GM19025 (cell line): Measurements from ENCODE around the gene RAB4B.
"Not testable (repeated sequence)": the region's sequence is repeated elsewhere in the genome, so short reads cannot be mapped to it uniquely, and the experiment has no call there.

Experiments used
- ATAC-seq: cut with Tn5 transposase; IDR thresholded peaks from one replicate; pipeline ENCODE4 v1.9.1; 2021; ENCODE audit warnings: mild to moderate bottlenecking, low read depth, moderate library complexity; ENCODE audit not compliant: unreplicated experiment

Gene RAB4B, protein sequence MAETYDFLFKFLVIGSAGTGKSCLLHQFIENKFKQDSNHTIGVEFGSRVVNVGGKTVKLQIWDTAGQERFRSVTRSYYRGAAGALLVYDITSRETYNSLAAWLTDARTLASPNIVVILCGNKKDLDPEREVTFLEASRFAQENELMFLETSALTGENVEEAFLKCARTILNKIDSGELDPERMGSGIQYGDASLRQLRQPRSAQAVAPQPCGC

DNA sequence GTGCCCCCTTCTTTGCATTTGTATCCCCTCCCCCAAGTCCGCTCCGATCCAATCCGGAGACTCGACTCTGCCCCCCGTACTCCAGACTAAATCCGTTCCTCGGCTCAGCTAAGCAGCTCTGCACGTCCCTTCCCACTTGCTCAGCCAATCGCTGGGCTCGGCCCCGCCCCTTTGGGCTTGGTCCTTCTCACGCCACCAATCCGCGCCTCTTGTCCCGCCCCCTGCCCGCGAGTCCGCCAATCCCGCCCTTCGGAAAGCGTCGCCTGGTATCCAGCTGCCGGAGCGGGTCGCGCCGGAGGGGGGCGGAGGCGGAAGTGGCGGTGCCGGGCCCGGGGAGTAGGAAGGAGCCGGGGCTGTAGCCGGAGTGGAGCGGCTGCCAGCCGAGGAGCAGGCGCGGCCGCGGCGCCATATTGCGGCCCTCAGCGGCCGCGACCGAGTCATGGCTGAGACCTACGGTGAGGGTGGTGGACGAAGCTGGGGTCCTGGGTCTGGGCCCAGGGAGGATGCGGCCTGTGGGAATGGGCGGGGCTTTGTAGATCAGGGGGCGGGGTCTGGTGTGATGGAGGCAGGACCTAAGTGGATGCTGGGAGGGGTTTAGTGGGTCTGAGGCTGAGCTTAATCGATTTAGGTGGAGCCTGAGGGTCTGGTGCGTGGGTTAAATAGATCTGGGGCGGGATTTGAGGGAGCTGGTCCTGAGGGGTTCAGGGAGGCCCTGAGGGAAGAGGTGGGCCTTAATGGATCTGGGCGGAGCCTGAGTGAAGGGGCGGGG is at the start of gene RAB4B:
Gene RAB4B (plus strand): TSS at position 311 of the 769 bp plus-strand sequence. CDS start 129 bp downstream, at position 440.
- peak; percentile 51 for ATAC-seq

DNA sequence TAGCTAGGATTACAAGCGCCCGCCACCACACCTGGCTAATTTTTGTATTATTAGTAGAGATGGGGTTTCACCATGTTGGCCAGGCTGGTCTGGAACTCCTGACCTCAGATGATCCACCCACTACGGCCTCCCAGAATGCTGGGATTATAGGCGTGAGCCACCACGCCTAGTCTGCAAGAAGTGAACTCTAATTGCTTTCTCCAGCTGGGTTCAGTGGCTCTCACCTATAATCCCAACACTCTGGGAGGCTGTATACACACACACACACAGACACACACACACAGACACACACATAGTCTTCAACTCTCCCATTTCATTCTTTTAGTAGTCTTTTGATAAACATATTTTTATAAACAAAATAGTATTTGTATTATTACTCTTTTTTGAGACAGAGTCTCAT is 48.0 kb upstream of the RAB4B start:
- not testable (repeated sequence) for ATAC-seq

DNA sequence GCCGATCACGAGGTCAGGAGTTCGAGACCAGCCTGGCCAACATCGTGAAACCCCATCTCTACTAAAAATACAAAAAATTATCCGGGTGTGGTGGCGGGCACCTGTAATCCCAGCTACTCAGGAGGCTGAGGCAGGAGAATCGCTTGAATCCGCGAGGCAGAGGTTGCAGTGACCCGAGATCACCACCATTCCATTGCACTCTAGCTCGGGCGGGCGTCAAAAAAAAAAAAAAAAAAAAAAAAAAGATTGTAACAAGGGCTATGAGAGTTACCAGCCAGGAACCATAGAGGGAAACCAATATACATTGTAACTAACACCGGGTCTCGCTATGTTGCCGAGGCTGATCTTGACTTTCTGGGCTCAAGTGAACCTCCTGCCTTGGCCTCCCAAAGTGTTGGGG is 45.7 kb upstream of the RAB4B start:
- not testable (repeated sequence) for ATAC-seq

DNA sequence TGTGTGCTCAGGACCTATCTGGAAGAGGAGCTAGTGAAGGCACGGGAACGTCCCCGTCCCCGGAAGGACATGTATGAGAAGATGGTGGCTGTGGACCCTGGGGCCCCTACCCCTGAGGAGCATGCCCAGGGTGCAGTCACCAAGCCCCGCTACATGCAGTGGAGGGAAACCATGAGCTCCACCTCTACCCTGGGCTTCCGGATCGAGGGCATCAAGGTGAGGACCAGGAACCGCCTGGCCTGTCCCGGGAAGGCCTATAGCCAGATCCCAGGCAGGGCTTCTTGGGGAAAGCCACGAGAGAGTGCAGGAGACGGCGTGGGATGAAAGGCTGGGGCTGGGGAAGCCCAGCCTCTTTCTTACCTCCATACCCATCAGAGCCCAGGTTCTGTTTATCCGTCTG is 44.9 kb upstream of the RAB4B start:
- ATAC-seq = no peak

DNA sequence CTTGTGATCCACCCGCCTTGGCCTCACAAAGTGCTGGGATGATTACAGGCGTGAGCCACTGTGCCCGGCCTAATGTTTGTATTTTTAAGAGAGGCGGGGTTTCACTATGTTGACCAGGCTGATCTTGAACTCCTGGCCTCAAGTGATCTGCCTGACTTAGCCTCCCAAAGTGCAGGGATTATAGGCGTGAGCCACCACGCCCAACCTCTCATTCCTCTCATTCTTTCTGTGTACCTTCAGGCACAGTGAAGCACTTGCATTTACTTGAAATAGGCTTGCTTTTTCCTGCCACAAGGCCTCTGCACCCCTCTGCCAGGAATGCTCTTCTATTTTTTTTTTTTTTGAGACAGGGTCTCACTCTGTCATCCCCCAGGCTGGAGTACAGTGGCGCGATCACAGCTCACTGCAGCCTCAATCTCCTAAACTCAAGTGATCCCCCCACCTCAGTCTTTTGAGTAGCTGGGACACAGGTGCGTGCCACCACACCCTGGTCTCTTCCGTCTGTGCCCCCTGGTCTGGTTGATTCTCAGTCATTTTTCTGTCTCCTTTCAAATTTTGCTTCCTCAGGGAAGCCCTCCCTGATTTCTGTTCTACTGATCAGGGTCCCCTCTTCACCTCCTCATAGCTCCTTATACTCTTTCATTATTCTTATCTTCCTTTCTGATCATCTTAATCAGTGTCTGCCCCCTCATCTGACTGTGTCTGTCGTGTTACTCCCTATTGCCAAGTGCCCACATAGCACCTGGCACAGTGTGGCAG is 42.9 kb upstream of the RAB4B start:
- no peak for ATAC-seq

DNA sequence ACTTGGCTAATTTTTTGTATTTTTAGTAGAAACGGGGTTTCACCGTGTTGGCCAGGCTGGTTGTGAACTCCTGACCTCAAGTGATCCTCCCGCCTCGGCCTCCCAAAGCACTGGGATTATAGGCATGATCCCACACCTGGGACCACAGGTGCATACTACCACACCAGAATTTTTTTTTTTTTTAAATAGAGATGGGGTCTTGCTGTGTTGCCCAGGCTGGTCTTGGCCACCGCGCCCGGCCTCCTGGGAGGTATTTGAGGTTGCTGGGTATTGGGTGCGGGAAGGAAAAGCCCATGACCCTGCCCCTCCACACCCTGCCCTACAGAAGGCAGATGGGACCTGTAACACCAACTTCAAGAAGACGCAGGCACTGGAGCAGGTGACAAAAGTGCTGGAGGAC is 41.4 kb upstream of the RAB4B start:
- no peak for ATAC-seq

DNA sequence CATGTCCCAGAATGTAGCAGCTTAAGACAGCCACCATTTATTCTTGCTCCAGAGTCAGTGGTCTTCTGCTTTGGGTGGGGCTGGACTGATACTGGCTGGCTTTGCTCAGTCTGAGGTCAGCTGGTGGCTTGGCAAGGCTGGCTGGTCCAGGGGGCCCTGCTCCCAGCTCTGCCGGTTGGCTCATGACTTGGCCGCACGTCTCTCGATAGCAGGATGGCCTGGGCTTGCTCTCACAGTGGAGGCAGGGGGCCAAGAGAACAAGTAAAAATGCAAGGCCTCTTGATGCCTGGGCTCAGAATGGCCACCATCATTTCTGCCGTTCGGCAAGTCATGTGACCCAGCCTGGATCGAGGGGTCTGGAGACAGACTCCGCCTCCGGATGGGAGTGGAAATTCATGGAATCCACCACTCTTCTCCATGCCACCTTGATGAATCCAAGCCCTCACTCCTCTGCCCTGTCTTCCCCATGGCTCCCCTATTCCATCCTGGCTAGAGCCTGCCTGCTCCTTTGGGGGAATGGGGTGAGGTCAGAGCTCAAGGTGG is 40.9 kb upstream of the RAB4B start:
- no peak for ATAC-seq

DNA sequence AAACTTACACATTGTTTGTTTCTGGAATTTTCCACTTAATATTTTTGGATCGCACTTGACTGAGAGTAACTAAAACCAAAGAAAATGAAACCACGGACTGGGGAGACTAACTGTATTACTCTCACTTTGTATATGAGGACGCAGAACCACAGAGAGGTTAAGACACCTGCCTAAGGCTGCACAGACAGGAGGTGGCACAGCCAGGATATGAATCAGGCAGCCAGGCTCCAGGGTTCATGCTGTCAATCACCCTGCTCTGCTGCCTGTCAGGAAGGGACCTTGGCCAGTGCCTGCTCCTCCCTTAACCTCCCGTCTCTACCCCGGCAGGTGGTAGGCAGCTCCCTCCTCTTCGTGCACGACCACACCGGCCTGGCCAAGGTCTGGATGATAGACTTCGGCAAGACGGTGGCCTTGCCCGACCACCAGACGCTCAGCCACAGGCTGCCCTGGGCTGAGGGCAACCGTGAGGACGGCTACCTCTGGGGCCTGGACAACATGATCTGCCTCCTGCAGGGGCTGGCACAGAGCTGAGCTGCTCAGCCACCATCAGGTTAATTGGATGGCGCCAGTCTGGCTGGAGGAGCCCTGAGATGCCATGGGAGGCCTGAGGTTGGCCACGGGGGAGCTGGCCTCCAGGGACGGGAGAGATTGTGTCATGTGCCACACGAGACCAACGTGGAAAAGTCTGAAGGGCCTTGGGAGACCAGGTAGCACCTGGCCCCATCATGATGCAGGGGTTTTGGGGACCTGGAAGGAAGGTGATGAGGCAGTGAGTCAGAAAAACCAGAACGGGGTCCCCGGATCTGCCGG is 38.8 kb upstream of the RAB4B start:
- no peak for ATAC-seq

DNA sequence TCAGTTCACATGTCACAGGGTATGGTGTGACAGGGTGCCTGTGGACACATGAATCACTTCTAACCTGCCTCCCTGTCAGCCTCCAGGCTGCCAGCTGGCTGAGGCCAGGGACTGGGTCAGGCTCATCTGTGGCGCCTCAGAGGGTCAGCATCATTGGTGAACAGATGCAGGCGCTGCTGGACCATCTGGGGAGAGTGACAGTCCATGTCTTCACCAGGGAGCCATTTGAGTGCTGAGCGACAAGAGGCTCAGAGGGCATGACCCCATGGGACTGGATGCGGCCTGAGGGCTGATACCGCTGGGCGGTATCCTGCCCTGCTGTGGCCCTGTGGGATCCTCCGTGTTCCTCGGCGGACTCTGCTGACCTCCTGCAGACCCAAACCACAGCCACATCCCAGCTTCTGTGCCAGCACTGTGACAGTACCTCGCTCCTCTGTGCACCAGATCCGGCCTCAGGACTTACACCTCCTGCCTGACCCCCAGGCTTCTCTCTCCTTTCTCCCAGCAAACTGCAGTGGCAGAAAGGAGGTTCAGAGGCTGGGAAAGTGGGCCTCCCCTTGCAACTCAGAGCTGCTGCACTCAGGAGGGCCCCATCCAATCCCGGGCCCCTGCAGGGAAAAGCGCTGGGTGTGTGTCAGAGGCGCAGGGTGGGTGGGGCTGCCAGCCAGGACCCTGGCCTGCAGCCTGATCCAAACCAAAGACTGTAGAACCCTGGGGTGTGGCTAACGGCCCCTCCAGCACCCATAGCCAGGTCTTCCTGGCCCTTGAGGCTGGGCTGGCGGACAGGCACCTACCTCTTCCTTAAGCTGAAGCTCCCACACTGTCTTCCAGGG is 38.0 kb upstream of the RAB4B start:
- ATAC-seq = no peak

DNA sequence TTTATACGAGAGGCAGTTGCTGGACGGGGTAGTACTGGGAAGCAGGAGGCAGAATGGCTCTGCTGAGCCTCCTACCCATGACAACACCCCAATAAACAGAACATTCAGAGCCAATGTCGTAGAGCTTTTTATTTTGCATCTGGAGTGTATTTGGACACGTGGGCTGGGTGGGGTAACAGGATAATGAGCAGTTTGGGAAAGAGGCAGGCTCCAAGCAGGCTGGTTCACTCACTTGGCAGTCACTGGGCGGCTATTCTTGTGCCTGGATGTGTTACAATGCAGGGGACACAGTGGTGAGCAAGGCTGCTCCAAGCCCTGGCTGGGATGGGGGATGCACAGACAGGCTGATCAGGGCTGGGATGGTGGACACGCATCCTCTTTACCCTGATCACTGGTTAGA is 37.3 kb upstream of the RAB4B start:
- no peak for ATAC-seq

DNA sequence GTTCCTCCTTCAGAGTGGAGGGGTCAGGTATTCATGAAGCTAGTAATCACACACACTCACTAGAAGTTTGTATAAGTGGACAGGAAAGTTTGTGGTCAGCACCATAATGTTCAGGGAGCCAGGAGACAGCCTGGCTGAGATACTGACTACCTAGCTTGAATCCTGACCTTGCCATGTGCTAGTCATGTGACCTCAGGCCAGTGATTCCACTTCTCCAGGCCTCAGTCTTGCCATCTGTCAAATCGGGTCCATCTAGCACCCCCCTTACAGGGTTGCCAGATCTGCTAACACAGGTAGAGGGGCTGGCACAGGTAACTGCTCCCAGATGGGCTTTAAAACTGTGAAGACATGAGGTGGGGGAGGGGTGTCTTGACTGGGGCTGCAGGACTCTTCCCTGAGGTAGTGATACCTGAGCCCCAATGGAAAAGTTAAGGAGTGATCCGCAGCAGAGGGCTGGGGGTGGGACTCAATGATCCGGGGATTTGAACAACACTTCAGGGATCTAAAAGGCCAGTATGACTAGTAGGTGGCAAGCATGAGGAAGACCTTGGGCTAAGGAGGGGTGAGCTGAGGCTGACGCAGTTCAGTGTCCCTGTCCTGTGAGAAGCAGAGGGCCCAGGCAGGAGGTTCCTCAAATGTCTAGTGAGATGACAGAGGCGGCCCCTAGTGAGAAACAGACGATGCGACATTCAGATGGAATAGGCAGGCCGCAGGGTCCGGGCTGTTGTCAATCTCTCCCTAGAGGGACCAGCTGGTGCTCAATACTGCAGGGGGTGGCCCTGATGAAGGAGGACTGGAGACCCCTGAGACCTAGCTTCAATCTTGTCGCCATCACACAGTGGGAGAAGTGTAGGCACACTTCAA is 36.3 kb upstream of the RAB4B start:
- ATAC-seq = no peak

DNA sequence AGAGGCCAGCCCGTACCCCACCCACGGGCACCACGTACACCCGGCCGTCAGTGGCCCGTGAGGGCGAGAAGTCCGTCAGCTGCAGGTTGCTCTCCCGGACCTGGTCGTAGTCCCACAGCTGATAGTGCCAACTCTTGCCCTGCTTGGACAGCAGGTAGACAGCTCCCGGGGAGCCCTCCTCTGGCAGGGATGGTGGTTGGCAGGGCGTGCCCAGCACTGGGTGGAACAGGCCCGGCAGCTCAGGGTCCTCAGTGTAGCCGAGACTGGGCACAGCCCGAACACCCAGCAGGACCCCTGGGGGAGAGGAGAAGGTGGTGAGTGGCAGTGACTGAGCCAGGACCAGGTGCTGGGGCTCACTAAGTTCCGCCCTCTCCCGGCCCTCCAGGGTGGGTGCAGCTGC is 35.6 kb upstream of the RAB4B start:
- no peak for ATAC-seq

DNA sequence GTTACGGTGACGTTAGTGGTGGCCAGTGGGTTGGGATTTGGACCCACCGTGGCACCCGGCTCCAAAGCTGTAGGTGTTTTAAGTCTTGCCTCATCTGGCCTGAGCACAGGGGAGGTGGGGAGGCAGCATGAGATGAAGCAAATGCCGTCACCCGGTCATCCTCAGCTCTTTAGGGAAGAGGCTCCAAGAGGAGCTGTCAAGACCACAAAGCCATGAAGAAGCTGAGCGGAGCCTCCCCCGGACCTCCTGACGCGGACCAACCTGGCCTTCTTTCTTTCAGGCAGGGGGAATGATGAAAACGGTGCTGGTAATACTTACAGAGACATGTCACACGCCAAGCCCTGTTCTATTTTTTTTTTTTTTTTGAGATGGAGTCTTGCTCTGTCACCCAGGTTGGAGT is 35.2 kb upstream of the RAB4B start:
- ATAC-seq = no peak

DNA sequence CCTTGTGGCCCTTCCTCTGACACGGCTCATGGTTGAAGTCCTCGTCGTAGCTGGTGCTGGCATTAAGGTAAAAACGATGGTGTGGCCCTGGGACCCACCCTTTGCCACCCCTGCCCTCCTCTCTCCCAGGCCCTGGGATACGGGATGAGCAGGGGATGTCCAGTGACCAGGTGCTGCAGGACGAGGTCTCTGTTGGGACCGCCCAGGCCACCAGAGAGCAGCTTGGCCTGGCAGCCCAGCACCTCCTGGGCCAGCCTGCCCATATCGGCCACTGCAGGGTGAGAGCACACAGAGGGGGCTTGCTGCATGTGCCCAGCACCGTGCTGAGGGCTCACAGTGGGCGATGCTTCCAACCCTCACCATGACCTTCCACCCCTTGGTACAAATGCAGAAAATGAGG is 34.1 kb upstream of the RAB4B start:
- ATAC-seq = no peak

DNA sequence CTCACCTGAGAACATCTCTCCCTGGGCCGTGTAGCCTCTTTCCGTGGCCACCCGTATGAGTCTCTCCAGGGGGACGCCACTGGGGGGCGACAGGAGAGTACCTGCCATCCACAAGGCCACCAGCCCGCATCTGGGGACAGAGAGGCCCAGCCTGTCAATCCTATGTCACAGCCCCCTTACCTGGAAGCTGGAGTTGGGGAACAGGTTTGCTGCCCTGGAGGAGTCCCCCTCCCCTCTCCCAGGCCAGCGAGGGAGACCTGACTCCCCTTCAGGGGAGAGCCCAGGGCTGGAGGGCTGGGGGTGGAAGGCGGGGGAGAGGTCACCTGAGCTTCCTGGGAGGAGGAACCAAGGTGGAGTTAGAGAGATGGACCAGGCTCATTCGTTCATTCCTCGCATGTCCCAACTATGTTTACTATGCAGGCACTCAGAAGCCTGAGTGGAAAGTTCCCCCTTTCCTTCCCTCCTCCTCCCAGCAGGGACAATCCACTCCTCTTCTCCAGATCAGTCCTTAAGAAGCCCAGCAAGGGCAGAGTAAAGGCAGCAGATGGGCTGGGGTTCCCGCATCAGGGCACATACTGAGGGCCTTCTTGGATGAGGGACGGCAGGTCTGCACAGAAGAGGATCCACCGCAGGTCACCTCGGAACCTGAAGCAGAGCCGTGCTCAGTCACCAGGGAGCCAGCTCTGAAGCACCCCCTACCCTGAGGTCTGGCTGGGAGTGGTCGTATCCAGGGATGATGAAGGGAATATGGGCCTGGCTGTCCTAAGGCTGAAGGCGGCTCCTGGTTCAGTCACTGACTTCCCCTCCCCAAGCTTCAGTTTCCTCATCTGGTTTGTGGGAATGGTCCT is 33.3 kb upstream of the RAB4B start:
- no peak for ATAC-seq

DNA sequence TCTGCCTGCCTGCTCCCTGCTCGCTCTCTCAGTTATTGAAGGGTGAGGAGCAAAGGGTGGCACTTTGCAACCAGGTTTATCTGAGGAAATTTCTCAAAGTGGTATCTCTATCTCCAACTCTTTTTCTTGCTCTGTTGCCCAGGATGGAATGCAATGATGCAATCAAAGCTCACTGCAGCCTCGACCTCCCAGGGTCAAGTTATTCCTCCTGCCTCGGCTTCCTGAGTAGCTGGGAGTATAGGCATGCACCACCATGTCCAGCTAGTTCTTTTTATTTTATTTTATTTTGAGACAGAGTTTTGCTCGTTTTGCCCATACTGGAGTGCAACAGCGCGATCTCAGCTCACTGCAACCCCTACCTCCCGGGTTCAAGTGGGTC is 32.7 kb upstream of the RAB4B start:
- ATAC-seq = no peak

DNA sequence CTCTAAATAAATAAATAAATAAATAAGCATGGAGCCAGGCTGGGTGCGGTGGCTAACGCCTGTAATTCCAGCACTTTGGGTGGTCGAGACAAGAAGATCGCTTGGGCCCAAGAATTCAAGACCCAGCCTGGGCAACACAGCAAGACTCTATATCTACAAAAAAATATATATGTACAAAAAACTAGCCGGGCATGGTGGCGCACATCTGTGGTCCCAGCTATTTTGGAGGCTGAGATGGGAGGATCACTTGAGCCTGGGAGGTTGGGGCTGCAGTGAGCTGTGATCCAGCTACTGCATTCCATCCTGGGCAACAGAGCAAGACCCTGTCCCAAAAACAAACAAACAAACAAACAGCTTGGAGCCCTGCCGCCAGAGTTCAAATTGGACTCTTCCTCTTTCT is 30.5 kb upstream of the RAB4B start:
- no peak for ATAC-seq
